ENCODE results near the gene CNTLN. TPM values are rescaled to one million over a fixed set of nuclear protein-coding genes. Genes with fewer than 3 reads are reported as not detected.

Gene CNTLN
- total and polyA plus RNA-seq, 9 of the 15 experiments (the other 6 are each of a cell fraction or from before 2014, with no cell fraction given) = 0.08 TPM; not detected in 8

DNA sequence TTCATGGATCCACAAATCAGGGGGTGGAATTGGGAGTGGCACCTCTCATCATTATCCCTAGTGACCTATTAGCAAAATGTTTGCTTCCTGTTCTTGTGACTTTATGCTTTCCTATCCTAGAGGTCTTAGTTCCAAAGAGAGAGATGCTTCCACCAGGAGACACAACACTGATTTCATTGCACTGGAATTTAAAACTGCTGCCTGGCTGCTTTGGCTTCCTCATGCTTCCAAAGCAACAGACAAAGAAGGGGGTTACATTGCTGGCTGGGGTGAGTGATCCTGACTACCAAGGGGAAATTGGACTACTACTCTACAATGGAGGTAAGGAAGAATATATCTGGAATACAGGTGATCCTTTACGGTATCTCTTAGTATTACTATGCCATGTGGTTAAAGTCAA, 374.9 kb downstream of the CNTLN start (continued):
- TF ChIP-seq PTTG1 (tag; IDR thresholded peaks at IDR 0.05; ENCODE audit: low read depth) (no peak), ZNF217 (CRISPR knock-in tag; IDR thresholded peaks at IDR 0.05) (no peak)

DNA sequence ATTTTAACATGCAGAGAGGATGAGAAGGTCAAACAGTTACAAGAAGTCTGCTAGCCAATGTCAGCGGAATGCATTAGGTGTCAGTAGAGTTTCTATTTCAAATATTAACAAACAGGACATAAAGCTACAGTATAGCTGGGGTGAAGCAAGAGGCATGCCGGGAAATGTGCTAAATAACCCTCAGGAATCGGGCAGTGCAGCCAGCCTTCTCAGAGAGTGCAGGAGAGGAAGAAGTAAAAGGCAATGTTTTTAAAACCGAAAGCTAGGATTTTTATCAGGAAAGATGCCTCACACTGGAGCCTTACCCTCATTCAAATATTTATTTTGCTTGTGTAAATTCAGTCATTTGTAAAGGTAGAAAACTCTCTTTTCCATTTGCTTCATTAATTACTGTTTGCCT, 384.9 kb downstream of the CNTLN start:
- Histone ChIP-seq H3K36me3 (ENCODE audit: control insufficient read depth, insufficient read depth, low read length) (no peaks in the 10 kb centered on the region), H3K4me1 (replicated peaks in 1 of 2; ENCODE audit: control insufficient read depth in 2 of 2, insufficient read depth in 2 of 2, low read length in 2 of 2) (no peaks in the 10 kb centered on the region), H3K9me1 (ENCODE audit: control insufficient read depth, insufficient read depth, low read length) (no peaks in the 10 kb centered on the region), H4K20me1 (replicated peaks; ENCODE audit: control insufficient read depth, insufficient read depth, low read length) (no peaks in the 10 kb centered on the region), H3K79me2 (ENCODE audit: control insufficient read depth, insufficient read depth, low read length) (no peaks in the 10 kb centered on the region), H3K4me2 (ENCODE audit: insufficient read depth, low read length) (no peak overlapping the region), H3K27me3 (ENCODE audit: control insufficient read depth in 2 of 2, insufficient read depth in 2 of 2, low read length in 2 of 2) (no peaks in the 10 kb centered on the region), H3K9ac (ENCODE audit: insufficient read depth in 1 of 2, low read depth in 2 of 2, low read length in 2 of 2) (no peak overlapping the region), H3K4me3 (no peak overlapping the region), H3K27ac (ENCODE audit: extremely low read depth, low read depth, low read length) (no peak overlapping the region), H3K9me3 (replicated peaks; ENCODE audit: control insufficient read depth, insufficient read depth, low read depth, low read length) (no peaks in the 10 kb centered on the region), H2AFZ (ENCODE audit: low read depth, low read length) (no peak overlapping the region)
- in situ Hi-C loops (cut with MboI) = no loop called here
- CTCF ChIA-PET (ENCODE audit: low intra/inter-chr PET ratio) = no interaction called here
- POLR2A ChIA-PET = no interaction called here
- FAIRE-seq (no peak), DNase-seq (ENCODE audit: extremely low read depth in 1 of 4, low spot score in 3 of 4) (no peak), ATAC-seq (no peak)
- BruUV-seq (replicated peaks) = no TSS peak
- 0% methylated on average over 3 of the region's 4 CpGs for WGBS (ENCODE audit: insufficient coverage, low coverage, missing lambda C conversion rate)
- intact Hi-C loops (cut with micrococcal nuclease) = no loop called here
- TF ChIP-seq, protein P1, sequence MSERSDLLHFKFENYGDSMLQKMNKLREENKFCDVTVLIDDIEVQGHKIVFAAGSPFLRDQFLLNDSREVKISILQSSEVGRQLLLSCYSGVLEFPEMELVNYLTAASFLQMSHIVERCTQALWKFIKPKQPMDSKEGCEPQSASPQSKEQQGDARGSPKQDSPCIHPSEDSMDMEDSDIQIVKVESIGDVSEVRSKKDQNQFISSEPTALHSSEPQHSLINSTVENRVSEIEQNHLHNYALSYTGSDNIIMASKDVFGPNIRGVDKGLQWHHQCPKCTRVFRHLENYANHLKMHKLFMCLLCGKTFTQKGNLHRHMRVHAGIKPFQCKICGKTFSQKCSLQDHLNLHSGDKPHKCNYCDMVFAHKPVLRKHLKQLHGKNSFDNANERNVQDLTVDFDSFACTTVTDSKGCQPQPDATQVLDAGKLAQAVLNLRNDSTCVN (CRISPR knock-in tag; IDR thresholded peaks at IDR 0.05) = no peak
- no peak for TF ChIP-seq CHD2 (IDR thresholded peaks at IDR 0.05; ENCODE audit: low read depth, low read length)
